Activated CD4-positive, alpha-beta T cell treated with anti-CD3 and anti-CD28 coated beads, Interleukin-2, Interleukin-4, amounts not matched to agents 100 ng/mL and 50 ng/mL, durations not matched to agents 16 hours and 8 hours (primary cell): ENCODE measurements around the gene IMP4.
A peak's percentile ranks its signal among the peaks of the same experiment; 100 is the strongest.

Experiments used
- DNase-seq: peaks from one replicate; pipeline ENCODE4 v3.0.0-alpha.2; 2020; ENCODE audit warnings: low spot score

Gene IMP4

DNA sequence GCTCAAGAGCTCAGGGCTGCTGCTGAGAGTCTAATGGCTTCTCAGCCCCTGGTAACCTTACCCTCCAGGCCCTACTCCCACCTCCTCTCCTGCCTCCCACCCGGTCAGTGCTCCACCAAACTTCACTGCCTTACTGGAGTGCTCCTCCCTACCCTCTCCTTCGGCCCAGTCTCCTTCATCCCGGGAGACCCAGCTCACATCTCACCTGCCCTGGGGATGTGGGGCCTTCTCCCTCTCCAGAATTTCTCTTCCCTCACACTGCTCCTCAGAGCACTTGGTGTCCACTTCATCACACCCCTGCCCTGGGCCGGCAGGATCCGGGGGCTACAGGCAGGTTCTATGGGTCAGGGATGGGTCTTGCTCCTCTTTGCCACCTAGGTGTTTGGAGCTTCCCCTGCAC is 34.8 kb downstream of the IMP4 start:
- no peak for DNase-seq

DNA sequence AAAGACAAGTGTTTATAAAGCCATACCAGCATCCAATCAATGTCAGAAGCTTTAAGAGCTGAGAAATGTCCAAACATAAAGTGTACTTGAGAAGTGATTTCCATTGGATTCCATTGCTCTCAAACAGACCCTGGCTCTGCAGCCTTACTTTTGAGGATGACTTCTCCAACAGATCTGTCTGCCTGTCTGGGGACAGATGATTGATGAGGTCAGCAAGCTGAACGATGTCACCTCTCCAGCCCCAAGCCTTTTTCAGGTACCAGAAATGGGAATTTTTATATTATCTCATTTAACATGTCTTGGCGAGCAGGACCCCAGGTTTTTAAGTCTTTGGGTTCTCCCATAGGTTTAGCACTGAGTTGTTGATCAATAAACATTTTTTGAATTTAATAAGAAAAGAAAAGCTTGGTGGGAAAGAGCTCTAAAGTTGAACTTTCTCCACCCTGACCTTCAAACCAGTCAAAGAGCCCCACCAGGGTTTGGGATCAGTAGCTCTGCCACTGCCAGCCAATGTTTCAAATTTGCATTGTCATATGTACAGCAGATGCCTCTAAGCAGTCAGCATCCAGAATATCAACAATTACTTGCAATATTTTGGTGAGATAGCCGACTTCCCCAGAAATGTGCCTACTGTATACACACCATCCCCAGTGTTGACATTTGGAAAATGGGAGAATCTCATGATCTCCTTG is 35.7 kb downstream of the IMP4 start:
- DNase-seq: no peak

DNA sequence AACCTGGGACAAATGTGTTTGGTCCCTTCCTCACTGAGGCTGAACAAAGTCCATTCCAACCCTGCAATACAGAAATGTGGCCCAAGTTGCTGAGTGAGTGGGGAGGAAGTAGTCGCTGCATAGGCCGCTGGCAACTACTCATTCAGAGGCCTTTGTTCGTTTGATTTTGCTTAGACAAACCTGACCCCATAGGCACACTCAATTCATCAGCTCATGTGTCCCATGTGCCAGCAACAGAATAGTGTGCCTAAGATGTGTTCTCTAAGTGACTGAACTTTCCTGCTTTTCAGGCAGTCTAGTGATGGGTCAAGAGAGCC is 36.2 kb downstream of the IMP4 start:
- no peak for DNase-seq

DNA sequence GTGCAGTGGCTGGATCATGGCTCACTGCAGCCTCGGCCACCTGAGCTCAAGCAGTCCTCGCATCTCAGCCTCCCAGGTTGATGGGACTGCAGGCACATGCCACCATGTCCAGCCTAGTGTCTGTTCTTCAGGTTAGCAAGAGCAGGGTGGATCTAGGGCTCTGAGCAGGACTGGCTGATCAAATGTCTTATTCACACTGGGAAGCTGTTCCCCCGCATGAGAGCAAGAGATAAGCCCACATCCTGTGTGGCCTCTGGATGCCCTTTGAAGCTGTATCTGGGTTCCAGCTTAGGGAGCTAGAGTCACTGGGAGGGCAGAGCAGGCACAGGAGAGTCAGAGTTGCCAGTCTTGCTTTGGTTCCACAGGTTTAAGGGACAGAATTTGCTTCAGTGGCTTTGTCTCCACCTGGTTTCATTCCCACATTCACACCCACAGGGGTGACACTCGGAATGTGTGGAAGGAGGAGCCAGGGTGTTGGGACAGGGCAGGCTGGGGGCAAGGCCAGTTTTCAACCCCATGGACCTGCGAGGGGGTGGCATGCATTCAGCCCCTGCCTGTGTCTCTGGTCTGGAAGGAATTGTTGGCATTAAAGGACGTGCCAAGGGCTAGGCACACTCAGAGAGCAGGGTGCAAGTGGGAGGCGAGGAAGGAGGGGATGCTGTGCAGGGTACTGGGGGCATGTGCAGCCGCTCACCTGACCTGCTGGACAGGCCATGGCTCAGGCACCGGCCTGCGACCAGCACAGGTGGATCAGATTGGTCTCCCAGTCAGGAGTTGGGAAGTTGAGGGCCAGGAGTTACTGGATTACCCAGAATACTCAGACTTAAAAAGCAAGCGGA is 37.6 kb downstream of the IMP4 start:
- no peak for DNase-seq

DNA sequence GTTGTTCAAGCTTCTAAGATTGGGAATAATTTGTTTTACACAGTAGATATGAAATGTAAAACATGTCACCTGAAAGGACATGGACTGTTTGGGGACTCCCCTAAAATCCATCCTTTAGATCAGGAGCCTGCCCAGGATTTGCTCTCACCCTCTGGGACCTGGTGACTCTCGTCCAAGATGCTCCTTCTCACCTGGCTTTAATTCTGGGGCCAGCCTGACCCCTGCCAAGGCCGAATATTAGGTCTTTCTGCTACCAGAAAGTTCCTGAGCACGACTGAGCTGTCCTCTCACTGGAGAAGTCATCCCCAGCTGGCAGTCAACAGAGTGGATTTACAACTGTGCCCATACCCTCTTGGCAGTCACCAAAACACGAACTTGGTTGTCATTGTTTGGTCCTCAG is 38.4 kb downstream of the IMP4 start:
- DNase-seq: no peak

DNA sequence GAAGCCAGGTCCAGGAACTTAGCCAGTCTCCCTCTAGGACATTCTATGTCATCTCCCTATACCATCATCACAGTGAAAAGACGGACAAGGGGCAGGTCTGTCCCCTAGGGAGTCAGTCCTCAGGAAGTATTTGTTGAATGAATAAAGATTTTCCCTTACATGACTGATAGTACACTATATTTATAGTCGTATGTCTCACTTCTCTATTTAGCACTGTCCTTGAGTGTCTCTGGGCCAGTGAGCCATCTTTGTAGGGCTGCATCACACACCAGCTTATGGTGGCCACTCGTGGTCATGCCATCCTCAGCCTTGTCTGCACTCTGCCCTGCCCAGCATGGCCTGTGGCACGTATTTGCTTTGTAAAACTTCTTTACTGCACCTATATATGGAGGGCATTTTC is 38.9 kb downstream of the IMP4 start:
- DNase-seq: no peak

DNA sequence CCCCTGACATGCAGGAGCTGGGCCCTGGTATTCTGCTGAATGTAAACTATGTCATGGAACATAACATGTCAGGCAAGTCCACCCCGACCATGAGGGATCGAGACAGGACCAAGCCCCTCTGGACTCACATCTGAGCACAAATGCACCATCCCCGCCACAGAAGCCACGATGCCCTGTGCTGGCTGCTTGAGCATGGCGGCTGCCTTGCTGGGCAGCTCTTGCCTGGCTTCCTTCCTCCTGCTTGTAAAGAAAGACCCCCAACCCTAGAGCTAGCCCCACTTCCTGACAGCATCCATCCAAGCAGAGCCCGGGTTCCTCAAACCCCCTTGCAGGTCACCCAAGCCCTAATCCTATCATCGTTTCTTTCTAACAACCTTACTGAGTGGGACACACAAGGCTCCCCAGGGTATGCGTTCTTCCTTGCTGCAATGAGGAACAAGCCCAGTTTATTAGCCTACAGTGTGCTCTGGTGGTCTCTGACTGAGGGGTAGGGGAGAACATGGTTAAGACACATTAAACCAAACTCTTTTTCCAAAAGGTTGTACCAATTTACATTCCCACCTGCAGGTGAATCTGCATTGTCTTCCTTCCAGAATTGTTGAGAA is 39.7 kb downstream of the IMP4 start:
- DNase-seq: no peak

DNA sequence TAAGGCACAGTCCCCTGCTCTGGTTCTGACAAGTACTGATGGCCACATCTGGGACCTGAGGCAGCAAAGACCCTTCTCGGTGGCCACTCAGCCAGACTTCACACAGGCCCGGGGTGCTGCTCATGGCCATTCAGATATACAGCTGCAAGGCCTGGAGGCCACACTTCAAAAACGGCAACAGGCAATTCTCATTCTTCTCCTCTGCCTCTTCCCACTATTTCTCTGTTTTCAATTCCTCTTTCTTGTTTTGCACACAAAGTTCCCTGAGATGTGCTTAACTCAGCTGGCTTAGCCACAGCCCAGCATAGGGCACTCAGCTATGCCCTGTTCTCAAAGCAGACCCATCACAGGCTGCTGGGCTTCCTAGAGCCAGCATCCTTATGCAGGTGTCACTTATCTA is 43.0 kb downstream of the IMP4 start:
- DNase-seq: no peak

DNA sequence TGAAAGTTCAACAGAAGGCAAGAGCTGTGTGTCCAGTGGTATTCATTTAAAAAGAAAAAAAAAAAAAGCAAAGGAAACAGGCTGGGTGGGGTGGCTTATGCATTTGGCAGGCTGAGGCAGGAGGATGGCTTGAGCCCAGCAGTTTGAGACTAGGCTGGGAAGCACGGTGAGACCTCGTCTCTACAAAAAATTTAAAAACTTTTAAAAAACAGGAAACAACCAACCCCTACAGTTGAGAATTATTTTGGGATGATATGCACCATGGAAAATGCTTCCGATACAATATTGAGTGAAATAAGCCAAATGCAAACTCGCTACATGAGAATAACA is 44.3 kb downstream of the IMP4 start:
- no peak for DNase-seq

DNA sequence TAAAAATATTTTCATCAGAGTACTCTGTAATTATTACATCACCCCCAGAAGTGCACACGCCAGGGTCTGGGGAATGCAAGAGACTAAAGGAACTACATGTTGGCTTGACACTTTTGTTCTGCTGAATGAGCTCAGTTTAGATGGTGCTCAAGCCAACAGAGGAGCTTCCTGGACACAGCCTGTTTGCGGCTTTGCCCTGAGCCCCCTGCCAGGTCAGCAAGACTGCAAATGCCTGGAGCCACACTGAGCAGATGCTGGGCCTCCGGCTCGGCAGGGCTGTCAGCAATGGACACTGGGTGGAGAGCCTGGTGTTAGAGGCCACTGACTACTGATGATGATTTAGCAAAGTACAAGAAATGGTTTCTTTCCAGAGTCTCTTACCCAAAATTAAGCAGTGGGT is 45.1 kb downstream of the IMP4 start:
- DNase-seq: no peak

DNA sequence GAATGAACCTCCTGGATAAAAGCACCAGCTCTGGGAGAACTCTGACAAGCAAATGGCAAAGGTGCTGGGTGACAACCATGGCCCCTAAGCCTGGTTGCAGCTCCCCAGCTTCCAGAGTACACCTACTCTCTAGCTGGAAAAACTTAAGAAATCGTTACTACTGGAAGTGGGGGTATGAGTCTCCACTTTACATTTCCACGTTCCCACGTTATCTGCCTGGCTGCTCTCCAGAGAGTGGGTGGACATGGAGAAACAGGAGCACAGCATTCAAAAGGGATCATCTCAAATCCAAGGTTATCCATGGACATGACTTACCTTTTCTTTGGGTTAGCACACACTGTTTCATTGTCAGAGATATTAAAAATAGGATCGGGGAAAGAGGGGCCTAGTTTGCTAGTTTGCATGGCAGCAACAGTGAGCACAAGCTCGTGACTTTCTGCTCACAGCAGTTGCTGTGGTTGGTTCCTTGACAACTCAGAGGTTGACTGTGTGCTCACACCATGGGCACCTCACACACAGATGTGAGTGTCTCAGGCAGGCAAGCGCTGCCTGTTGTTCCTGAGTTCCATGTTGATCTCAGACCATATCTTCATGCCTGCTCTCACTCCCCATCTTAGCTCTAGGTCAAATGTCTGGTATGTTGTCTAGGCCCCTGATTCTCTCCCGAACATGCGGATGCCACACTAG is 45.7 kb downstream of the IMP4 start:
- DNase-seq: no peak

DNA sequence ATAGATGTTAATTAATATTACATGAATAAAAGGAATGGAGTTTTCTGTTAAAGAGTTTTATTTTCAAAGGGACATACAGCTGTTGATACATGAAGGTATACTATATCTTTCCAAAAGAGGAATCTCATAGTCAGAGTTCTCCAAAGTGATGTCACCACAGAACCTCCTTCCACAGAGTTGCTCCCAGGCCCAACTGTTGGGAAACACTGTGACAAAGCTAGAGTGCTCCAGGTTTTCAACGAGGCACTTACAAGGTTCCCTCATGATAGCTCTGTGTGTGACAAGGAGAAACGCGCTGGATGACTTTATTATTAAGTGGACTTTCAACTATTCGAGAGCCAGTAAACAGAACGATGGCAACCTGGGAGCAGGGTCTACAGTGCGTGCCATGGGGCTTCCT is 46.7 kb downstream of the IMP4 start:
- DNase-seq: no peak

DNA sequence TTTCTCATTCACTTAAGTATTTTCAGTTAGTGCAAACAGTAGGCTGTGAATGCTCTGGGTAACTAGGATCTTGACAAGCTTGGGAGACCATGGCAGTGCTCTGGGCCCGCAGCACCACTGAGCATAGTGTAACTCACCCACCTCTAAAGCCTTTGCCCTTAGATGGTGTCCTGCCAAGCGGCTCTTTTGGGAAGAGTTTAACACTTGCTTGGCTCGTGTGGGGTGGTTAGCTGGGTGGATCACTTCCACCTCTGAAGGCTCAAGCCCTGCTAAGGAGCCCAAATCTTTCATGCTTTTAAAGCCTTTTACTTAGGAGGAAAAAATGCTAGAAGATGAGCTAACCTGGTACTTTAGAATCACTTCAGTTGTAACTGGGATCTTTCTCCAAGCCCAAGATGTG is 47.1 kb downstream of the IMP4 start:
- no peak for DNase-seq

DNA sequence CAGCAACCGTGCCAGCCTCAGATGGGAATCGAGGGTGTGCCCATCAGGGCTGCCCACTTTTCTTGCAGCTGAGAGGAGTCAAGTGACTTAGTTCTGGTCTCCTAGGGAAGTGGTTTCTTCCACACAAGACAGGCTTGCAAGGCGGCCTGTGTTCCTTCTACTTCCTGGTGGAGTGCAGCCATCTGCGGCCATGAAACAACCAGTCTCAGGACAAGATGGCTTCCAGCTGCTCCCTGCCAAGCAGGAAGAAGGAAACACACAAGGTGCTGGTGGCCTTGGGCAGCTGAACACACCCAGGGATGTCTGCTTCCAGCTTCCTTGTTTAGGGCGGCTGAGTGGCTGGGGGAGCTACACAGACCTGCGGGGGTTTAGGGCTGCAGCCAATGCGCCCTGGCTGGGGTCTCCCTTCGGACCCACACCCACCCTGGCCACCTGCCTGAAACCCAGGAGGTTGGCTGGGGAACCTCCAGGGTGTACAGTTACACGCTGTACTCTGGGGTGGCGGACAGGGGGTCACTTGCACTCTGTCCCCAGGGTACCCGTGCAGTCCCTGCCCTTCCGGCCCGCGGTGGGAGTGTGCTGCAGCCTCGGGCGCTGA is 47.9 kb downstream of the IMP4 start:
- DNase-seq: no peak

DNA sequence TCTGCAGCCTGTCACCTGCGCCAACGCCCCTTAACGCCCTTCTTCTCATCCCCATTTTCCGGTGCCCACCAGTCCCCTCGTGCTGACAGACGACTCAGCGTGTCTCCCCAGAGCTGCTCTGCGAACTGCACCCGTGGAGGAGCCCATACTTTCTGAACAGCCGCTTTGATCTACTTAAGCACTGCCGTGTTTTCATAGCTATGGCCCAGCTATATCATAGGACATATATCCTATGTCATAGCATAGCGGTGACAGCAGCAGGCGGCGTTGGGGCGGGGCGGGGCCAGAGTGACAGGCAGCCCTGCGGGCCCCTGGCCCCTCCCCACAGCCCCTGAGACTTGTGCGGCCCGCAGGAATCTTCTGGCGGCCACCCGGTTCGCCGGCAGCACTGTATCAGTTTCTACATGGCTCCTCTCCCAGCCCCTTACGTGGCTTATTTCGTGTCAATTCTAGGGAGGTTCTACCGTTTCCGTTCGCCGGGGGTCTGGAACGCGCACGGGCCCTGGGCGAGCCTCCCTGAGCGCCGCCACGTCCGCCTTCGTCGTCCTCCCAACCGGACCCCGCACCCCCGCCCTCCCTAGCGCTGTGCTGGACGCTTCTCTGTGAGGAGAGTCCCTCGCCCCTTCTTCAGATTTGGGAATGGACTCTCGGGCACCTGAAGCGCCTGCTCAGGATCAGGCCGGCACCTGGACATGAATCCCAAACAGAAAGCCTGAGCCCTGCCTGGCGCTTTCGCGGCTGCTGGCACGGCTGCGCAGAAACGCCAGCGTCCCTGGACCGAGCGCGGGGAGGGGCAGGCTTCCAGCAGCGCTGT is 48.6 kb downstream of the IMP4 start:
- DNase-seq: peak; percentile 53

DNA sequence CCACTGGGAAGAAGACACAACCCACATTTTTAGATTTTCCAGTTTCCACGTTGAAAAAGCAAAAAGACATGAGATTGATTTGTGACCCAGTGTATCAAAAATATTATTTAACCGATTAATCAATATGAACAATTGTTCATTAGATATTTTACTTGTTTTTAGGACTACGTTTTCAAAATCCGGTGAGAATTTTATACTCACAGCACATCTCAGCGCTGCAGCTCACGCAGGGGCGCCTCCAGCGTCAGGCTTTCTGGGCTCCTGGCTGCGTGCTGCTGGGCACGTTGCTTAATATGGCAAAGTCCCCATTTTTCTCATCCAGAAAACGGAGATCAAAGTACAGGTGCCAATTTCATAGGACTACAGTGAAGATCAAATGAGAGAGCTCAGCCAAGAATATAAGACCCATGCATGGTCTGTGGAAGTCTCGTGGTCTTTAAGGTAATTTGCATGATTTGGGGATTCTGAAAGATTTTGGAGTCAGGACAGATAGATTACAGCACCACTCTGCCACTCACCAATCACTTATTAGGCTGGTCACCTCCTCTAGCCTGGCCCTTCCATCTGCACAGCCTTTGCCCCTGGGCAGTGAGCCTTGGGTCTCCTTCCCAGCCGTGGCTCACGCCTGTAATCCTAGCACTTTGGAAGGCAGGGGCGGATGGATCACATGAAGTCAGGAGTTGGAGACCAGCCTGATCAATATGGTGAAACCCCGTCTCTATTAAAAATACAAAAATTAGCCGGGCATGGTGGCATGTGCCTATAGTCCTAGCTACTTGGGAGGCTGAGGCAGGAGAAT is 49.4 kb downstream of the IMP4 start:
- no peak for DNase-seq

DNA sequence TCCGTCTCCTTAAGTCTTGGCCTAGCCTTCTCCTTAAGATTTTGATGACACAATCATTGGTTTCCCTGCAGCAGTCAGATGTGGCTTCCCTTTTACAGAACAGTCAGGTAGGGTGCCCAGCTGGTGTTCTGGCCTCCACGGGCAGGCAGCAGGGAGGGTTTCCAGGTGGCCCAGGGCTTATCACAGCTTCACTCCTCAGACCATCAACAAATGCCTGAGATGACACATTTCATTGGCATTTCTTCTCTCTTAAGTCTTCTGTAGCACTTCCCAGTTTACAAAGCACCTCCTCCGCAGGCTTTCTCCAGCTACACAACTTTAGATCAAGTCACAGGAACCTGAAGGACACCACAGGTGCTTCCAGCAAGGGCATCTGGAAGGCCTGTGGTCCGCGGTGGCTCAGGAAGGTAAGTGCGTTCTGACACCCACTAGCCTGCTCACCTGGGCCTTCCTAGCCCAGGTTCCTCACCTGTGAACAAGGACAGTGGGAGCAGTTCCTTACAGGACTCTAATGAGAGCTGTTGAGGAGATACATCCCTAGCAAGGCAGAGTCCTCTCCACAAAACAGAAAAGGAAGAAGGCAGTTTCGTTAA is 50.7 kb downstream of the IMP4 start:
- DNase-seq: no peak
